Measurements from ENCODE around the gene CCDC89.
"Not testable (repeated sequence)": the region's sequence is repeated elsewhere in the genome, so short reads cannot be mapped to it uniquely, and the experiment has no call there.

CCDC89 gene

GRCh38 chr11:85685125-85685819 lies 723 bp downstream of the CCDC89 start:
- DNase-seq = peak; percentile 55

- peak; percentile 62 for DNase-seq
Measured at GRCh38 chr11:85682330-85683305, 3.4 kb downstream of the CCDC89 start.

DNA sequence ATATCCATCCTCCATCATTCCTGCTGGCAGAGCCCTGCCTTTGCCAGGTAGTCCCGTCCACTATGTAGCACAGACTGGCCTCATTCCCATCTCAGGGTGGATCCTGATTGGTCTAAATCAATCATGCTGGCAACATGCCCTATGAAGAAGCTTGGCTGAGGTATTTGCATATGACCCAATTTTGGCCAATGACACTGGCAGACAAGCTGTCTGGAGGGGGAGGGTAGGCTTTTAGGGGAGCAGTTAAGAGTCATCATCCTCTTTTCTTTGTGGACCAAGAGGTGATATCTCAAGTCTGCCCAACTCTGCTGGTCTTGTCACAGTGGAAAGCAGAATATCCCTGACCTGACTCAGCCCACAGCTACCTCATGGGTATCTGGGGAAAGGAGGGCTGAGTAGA lies 5.1 kb downstream of the CCDC89 start:
- DNase-seq = no peak

- no peak for DNase-seq
Measured at GRCh38 chr11:85679576-85679975, 6.4 kb downstream of the CCDC89 start.

DNA sequence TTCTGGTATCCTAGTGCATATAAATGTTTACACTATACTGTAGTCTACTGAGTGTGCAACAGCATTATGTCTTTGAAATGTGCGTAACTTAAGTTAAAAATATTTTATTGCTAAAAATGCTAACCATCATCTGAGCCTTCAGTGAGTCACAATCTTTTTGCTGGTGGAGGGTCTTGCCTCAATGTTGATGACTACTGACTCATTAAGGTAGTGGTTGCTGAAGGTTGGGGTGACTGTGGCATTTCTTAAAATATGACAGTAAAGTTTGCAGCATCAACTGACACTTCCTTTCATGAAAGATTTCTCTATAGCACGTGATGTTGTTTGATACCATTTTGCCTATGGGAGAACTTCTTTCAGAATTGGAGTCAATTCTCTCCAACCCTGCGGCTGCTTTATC lies 12.6 kb downstream of the CCDC89 start:
- no peak for DNase-seq

DNA sequence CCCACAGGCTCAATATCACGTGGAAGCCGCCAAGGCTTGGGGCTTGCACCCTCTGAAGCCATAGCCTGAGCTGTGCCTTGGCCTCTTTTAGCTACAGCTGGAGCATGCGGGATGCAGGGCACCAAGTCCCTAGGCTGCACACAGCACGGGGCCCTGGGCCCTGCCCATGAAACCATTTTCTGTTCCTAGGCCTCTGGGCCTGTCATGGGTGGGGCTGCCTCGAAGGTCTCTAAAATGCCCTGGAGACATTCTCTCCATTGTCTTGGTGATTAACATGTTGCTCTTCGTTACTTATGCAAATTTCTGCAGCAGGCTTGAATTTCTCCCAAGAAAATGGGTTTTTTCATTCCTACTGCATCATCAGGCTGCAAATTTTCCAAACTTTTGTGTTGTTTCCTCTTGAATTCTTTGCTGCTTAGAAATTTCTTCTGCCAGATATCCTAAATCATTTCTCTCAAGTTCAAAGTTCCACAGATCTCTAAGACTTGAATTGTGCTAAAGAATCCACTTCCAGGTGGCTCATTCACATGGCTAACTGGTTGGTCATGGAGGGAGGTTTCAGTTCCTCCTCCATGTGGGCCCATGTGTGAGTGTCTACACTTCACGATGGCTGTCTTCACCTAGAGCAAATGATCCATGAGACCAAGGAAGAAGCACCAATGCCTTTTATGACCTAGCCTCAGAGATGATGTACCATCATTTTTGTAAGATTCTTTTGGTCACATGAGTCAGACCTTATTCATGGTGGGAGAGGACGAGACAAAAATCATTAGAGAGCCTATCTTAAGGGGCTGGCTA lies 13.7 kb downstream of the CCDC89 start:
- no peak for DNase-seq

GRCh38 chr11:85670949-85671663 lies 14.9 kb downstream of the CCDC89 start:
- not testable (repeated sequence) for DNase-seq

DNA sequence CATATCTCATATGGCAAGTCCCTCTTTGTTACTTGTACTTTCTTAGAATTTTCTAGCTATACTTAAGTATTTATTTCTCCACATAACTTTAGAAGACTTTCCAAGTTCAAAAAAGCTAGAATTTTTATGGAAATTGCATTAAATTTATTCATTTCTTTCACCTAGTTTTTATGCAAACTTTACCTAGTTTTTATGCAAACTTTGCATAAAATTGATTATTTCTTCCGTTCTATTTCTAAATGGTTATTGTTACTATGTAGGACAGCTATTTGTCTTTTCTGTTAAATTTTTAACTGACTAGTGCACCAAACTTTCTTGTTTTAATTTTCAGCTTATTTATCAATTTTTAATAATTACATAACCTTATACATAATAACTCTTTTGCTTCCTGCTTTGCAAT lies 17.8 kb downstream of the CCDC89 start:
- DNase-seq = no peak

- no peak for DNase-seq
Measured at GRCh38 chr11:85666687-85667086, 19.3 kb downstream of the CCDC89 start.

DNA sequence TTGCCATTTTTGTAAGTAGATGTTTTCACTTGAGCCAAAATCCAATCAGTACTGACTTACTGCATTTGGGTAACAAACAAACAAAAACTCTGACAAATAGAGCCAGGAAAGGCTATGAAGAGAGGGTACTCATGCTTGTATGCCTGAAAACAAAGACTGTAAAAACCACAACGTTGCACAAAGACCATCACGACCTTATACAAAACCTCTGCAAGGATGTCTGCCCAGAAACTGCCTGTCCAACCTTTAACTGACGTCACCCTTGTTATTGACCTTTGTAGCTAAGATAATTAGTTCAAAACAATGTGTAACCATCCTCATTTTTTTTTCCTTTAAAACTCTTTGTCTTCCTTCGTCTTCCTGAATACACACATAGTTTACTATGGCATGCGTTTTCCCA lies 20.3 kb downstream of the CCDC89 start:
- no peak for DNase-seq

DNA sequence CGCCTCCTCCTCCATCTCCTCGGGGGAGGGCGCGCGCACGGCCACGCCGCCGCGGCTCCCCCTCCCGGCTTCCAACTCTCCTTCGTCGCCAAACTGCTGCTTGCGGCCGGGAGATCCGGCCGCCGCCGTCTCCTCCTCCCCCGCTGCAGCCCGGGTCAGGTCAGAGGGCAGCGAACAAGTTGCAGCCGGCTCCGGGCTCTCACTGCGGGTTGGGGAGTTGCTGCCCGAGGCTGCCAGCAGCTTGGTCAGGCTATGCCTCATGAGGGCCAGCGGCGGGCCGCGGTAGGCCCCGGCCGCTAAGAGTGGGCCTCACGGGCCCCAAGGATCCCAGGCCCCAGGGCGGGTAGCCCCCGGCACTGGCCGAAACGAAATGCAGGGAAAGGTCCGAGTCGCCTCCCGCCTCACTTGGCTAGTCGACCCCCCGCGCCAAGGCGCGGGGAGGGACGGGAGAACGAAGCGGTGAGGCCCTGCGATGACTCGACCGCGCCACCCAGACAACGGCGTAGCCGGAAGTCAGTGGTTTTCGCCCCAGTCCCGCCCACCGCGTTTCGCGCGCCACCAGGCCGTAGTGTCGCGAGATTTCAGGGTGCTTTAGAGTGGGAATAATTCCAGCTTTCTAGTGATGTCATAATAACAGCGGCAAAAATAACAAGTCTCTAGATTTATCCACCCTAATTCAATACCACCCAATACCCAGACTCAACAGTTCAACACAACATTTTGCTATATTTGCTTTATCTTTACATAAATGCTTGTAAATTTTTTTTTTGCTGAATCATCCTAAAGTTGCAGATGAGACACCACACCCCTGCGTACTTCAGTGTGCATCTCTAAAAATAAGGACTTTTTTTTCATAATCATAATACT lies 21.1 kb downstream of the CCDC89 start, which contains the start of gene CREBZF:
CREBZF (minus strand) TSS at position 515 of the 867 bp plus-strand sequence; CDS start at position 261, 254 bp downstream.
- peak; percentile 96 for DNase-seq

DNA sequence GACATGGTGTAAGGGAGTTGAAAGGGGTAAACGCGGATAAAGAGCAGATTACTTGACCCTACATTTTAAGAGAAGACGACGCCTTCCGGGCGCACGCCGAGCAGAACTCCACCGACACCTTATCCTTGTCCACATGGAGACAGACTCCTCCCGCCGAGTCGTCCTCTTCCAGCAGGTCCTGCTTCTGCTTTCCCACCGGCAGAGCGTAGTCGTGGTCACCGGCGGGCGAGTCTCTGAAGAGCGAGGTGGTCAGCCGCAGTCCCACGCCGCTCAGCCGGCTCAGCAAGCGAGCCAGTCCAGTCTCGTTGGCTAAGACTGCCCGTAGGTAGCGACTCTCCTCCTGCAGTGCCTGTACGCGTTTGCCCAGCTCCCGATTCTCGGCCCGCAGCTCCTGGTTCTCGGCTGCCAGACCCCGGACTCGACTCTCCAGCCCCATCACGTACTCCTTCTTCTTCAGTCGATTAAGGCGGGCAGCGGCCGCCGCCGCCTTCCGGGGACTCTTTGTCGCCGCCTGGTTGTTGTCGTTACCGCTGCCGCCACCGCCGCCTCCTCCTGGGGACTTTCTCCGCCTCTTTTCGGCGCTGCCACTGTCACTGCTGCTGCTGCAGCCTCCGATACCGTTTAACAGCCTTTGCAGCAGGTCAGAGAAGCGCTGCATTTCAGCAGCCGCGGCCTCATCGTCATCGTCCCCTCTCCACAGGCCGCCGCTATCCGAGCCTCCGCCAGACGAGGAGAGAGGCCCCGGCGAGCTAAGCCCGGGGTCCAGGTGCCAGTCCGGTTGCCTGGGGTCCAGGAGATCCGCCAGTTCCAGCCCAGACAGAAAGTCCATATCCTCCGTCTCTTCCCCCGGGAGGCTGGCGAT lies 22.0 kb downstream of the CCDC89 start:
- peak; percentile 63 for DNase-seq

- no peak for DNase-seq
Measured at GRCh38 chr11:85663080-85663752, 22.8 kb downstream of the CCDC89 start.

GRCh38 chr11:85661972-85662664 lies 23.9 kb downstream of the CCDC89 start:
- DNase-seq = no peak

DNA sequence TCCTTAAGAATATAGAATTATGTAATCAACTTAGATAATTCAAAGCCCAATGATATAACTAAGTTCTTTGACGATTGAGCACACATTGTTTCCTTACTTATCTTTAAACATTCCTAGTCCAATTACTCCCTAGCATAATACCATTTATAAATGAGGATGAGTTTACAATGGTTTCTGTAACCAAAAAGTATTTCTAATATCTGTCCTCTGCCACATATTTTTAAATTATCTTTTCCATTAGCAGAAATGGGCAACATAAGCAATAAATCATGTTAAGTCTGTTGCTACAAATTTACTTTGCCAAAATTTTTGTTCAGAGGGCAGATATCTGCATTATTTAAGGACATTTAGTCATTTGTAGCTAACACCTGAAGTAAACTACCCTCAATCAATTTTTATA lies 27.8 kb downstream of the CCDC89 start:
- DNase-seq = no peak

- no peak for DNase-seq
Measured at GRCh38 chr11:85656777-85657176, 29.2 kb downstream of the CCDC89 start.

- DNase-seq = not testable (repeated sequence)
Measured at GRCh38 chr11:85654343-85654742, 31.7 kb downstream of the CCDC89 start.

DNA sequence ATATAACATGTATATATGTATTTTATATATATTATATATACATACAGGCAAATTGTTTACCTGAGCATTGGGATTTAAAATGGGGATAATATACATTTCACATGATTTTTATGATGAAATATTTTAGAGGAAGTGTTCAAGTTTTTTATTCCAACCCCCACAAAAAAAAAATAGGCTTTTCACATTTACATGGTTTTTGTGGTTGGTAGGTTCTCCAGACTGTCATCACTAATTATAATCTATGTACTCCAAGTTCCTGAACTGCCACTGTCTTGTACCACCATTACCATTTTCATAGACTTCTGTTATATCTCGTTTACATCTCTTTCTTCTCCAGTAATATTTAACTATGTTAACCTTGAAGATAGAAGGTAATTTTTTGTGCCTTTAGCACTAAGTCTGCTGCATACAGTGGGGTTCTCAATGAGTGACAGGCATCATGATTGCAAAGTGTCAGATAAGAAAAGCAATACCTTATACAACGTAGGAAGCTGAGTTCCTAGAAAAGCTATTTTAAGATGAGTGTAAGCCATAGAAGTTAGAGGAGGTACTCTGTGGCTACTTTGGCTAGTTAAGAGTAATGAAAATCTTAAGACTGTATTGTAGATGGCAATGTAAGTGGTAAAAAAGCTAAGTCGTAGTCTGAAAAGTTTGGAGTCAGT lies 33.1 kb downstream of the CCDC89 start:
- no peak for DNase-seq

GRCh38 chr11:85651118-85651517 lies 34.9 kb downstream of the CCDC89 start:
- no peak for DNase-seq

Measured in NCI-H510A treated with DMSO at 0.1 percent for 48 hours (cell line).